Endothelial cell of coronary artery (primary cell): ENCODE measurements around the gene APH1A. TPM values are rescaled to one million over a fixed set of nuclear protein-coding genes. Genes with fewer than 3 reads are reported as not detected.

Source experiments
- total RNA-seq: library from RNA; depleted of rRNA; stranded (reverse); fragments of >200 nt; gene quantifications from 2 replicates; pipeline ENCODE4 v1.2.3, GENCODE V29; 2014

The APH1A gene
- total RNA-seq: 101 and 131 TPM in 2 replicates

GRCh38 chr1:150268705-150269403, at the start of gene APH1A:
Gene APH1A, minus strand, starts transcription at chr1:150269016. Its CDS starts 206 bp downstream, at chr1:150268810.

GRCh38 chr1:150293433-150294253, 24.8 kb upstream of the APH1A start, which contains the start of gene MRPS21:
Gene MRPS21, plus strand, starts transcription at chr1:150293861. Its CDS starts 506 bp downstream, at chr1:150294367.

GRCh38 chr1:150281758-150282557, 13.1 kb upstream of the APH1A start, which contains the start of gene CIART:
Gene CIART, plus strand, starts transcription at chr1:150282554. Its CDS starts 714 bp downstream, at chr1:150283268.

GRCh38 chr1:150257624-150258585, 10.9 kb downstream of the APH1A start, which contains the start of gene CA14:
Gene CA14, plus strand, starts transcription at chr1:150257774. Its CDS starts 355 bp downstream, at chr1:150258129.

GRCh38 chr1:150235852-150236613, 32.8 kb downstream of the APH1A start, which contains the start of gene ANP32E:
Gene ANP32E, minus strand, starts transcription at chr1:150236112. Its CDS starts 326 bp downstream, at chr1:150235786.

Other genes with a start within 250 kb of the APH1A start
- 21.7 and 26.6 TPM in 2 replicates for gene VPS45, start 201.2 kb downstream of the APH1A start, total RNA-seq
- gene PLEKHO1, start 119.1 kb downstream of the APH1A start, total RNA-seq: 72.2 and 102 TPM in 2 replicates
- 20.0 and 32.0 TPM in 2 replicates for gene ANP32E, start 32.9 kb downstream of the APH1A start, total RNA-seq
- gene CA14, start 11.2 kb downstream of the APH1A start, total RNA-seq: not detected in 2 replicates
- 41.3 and 104 TPM in 2 replicates for gene C1orf54, start 3.8 kb upstream of the APH1A start, total RNA-seq
- gene CIART, start 13.5 kb upstream of the APH1A start, total RNA-seq: 0.54 and 1.6 TPM in 2 replicates
- 58.5 and 68.8 TPM in 2 replicates for gene MRPS21, start 24.8 kb upstream of the APH1A start, total RNA-seq
- 39.0 and 42.4 TPM in 2 replicates for gene PRPF3, start 52.5 kb upstream of the APH1A start, total RNA-seq
- 5.5 and 5.7 TPM in 2 replicates for gene RPRD2, start 95.1 kb upstream of the APH1A start, total RNA-seq
- 10.4 and 11.0 TPM in 2 replicates for gene TARS2, start 218.4 kb upstream of the APH1A start, total RNA-seq
- gene ECM1, start 239.1 kb upstream of the APH1A start, total RNA-seq: 0.27 and 0.75 TPM in 2 replicates
- 0.63 TPM in 1 of 2 replicates, not detected in the other for gene FALEC, start 246.7 kb upstream of the APH1A start, total RNA-seq